ENCODE results near the gene MRTFB. TPM values are rescaled to one million over a fixed set of nuclear protein-coding genes. Genes with fewer than 3 reads are reported as not detected.
A peak's percentile ranks its signal among the peaks of the same experiment; 100 is the strongest.

MRTFB gene
- total and polyA plus RNA-seq, 12 donors: 4.1 to 41.8 (median 32.5) TPM

- 81 to 87% methylated on average over 2 of the region's 2 CpGs for WGBS, 2 donors
- no peak overlapping the region for H3K27ac ChIP-seq
- H3K36me3 ChIP-seq: no peaks in the 10 kb centered on the region
- TF ChIP-seq, protein P1, sequence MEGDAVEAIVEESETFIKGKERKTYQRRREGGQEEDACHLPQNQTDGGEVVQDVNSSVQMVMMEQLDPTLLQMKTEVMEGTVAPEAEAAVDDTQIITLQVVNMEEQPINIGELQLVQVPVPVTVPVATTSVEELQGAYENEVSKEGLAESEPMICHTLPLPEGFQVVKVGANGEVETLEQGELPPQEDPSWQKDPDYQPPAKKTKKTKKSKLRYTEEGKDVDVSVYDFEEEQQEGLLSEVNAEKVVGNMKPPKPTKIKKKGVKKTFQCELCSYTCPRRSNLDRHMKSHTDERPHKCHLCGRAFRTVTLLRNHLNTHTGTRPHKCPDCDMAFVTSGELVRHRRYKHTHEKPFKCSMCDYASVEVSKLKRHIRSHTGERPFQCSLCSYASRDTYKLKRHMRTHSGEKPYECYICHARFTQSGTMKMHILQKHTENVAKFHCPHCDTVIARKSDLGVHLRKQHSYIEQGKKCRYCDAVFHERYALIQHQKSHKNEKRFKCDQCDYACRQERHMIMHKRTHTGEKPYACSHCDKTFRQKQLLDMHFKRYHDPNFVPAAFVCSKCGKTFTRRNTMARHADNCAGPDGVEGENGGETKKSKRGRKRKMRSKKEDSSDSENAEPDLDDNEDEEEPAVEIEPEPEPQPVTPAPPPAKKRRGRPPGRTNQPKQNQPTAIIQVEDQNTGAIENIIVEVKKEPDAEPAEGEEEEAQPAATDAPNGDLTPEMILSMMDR (IDR thresholded peaks at IDR 0.05): no peak
- peaks cover 0 to 11% (median 7%) of the 10 kb centered on the region in 9 donors for H3K4me1 ChIP-seq
- H3K27me3 ChIP-seq: no peaks in the 10 kb centered on the region
- DNase-seq (no peak), ATAC-seq (no peak)
- intact Hi-C loops (cut with DNase I): loop anchor here in 5 of 10 donors (5.0 to 10.0 kb wide), 4 partner anchors 266 to 358 kb away; partner anchors contain the start of genes ERCC4 (in 3 of the 5), BFAR (in 1 of the 5) and PARN (in 1 of the 5)
- no peaks in the 10 kb centered on the region for H3K9me3 ChIP-seq
- no peak overlapping the region for H3K4me3 ChIP-seq
Measured at GRCh38 chr16:14280541-14280940, 209.4 kb downstream of the MRTFB start.

DNA sequence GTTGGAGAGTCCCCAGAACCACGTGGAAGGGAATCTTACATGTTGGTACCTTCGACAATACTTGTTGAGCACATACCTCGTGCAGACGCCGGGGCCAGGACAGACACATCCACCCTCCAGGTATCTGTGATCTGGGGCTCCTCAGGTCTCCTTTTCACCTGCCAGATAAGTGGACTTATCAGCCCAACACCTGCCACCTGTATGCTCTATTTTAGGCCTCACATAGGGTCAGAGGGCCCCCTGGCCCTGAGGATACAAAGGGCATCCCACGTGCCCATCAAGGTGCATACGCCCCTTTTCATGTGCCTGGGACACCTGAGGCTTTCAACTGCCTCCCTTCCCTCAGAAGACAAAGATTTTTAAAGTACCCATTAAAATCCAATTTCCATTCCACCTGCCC, 212.7 kb downstream of the MRTFB start:
- Histone ChIP-seq H3K27ac (no peak overlapping the region), H3K36me3 (no peaks in the 10 kb centered on the region), H3K4me1 (peaks cover 0 to 21% (median 15%) of the 10 kb centered on the region in 9 donors), H3K27me3 (no peaks in the 10 kb centered on the region), H3K9me3 (peaks cover 0 to 5% (median 0%) of the 10 kb centered on the region in 11 donors), H3K4me3 (no peak overlapping the region)
- DNase-seq: no peak
- WGBS, 2 donors: 84 to 89% methylated on average over 7 of the region's 7 CpGs
- intact Hi-C loops (cut with DNase I): loop anchor here in 6 of 10 donors (2.0 to 10.0 kb wide), 8 partner anchors 27 to 365 kb away; partner anchors contain the start of genes ERCC4 (in 4 of the 6), BFAR (in 1 of the 6) and PARN (in 1 of the 6)
- TF ChIP-seq, protein P1 (IDR thresholded peaks at IDR 0.05): no peak
- no peak for ATAC-seq

DNA sequence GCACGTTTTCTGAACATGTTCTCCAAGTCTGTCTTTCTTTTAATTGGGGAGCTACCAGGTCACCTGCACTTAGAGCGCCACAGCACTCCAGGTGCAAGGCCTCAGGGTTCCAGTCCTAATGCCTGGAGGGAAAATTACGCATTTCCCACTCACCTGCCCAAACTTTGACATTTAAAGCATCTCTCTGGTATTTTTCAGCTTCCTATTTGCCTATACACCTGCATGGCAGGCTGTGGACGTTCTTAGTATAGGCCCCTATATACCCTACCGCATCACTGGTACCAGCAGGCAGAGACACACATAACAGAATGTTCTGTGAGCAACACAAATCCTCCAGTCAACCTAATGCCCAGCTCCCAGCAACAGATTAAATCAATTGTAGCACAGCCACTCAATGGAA, 213.3 kb downstream of the MRTFB start:
- H3K27me3 ChIP-seq: no peaks in the 10 kb centered on the region
- H3K36me3 ChIP-seq: no peaks in the 10 kb centered on the region
- TF ChIP-seq, protein P1 (IDR thresholded peaks at IDR 0.05): no peak
- peaks cover 0 to 10% (median 3%) of the 10 kb centered on the region in 11 donors for H3K9me3 ChIP-seq
- no peak for ATAC-seq
- H3K4me3 ChIP-seq: peak overlapping the region in 4 of 10 donors; percentile 83 to 95 (median 86)
- H3K4me1 ChIP-seq: peaks cover 0 to 21% (median 15%) of the 10 kb centered on the region in 9 donors
- intact Hi-C loops (cut with DNase I): loop anchor here in 6 of 10 donors (2.0 to 10.0 kb wide), 7 partner anchors 270 to 366 kb away; partner anchors contain the start of genes ERCC4 (in 4 of the 6), BFAR (in 1 of the 6) and PARN (in 1 of the 6)
- DNase-seq: no peak
- 83% methylated on average over 5 of the region's 5 CpGs for WGBS, 2 donors
- no peak overlapping the region for H3K27ac ChIP-seq

DNA sequence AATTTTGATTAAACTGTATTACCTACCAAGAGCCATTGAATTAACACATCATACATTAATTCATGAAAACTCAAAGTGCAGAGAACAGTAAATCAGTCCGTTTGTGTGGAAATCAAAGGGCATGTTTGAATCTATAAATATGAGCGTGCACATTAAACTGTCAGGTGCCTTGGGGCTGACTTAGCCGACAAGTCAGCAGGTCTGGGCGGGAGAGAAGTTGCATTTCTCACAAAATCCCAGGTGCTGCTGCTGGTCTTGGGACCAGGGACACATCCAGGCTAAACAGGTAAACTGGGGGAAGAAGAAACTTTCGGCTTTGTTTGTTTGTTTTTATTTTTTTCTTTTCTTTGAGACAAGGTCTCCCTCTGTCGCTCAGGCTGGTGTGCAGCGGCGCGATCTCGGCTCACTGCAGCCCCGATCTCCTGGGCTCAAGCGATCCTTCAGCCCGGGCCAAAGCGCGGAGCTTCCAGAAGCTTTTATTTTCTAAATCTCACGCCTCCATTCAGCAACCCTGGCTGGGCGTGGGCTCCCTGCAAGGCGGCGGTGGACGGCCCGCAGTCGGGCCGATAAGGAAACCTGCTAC, 213.9 kb downstream of the MRTFB start:
- Histone ChIP-seq H3K27ac (peak overlapping the region in 9 of 10 donors; percentile 69 to 89 (median 83)), H3K4me3 (peak overlapping the region; percentile 67 to 95 (median 86)), H3K27me3 (no peaks in the 10 kb centered on the region), H3K36me3 (no peaks in the 10 kb centered on the region), H3K9me3 (peaks cover 0 to 17% (median 8%) of the 10 kb centered on the region in 11 donors), H3K4me1 (peaks cover 0 to 21% (median 15%) of the 10 kb centered on the region in 9 donors)
- 0 to 1% methylated on average over 23 of the region's 23 CpGs for WGBS, 2 donors
- intact Hi-C loops (cut with DNase I): loop anchor here in 7 of 10 donors (2.0 to 10.0 kb wide), 8 partner anchors 242 to 366 kb away; partner anchors contain the start of genes ERCC4 (in 5 of the 7), BFAR (in 1 of the 7) and PARN (in 1 of the 7)
- ATAC-seq: peak; percentile 59 to 78 (median 64)
- TF ChIP-seq, protein P1 (IDR thresholded peaks at IDR 0.05): peak in 6 of 9 donors; percentile 3 to 56 (median 46)
- DNase-seq: no peak
